Prostate gland (tissue), 2 donors: ENCODE results near the gene WDR62. TPM values are rescaled to one million over a fixed set of nuclear protein-coding genes. Genes with fewer than 3 reads are reported as not detected.
A peak's percentile ranks its signal among the peaks of the same experiment; 100 is the strongest.

Experiments
- DNase-seq: peaks from one replicate; pipeline ENCODE4 v3.0.0-alpha.2; 2019; ENCODE audit warnings: low spot score
- H3K27ac ChIP-seq, 2 donors: fragments of 200-600 bp; sonication (generic); 2 replicates each; pipeline ENCODE4 v1.5.1; 2017 to 2019
- H3K27me3 ChIP-seq: fragments of 200-600 bp; sonication (generic); replicated peaks from 2 replicates; pipeline ENCODE4 v1.5.1; 2019; ENCODE audit not compliant: insufficient read depth
- H3K36me3 ChIP-seq, 2 donors: fragments of 200-600 bp; sonication (generic); 1 replicate in 1 of 2; 2 replicates in 1 of 2; pipeline versions ENCODE4 v1.5.1 to v1.8.1; 2017 to 2019
- H3K4me1 ChIP-seq: fragments of 200-600 bp; sonication (generic); replicated peaks from 2 replicates; pipeline ENCODE4 v1.5.1; 2019
- H3K4me3 ChIP-seq, 2 donors: fragments of 200-600 bp; sonication (generic); 2 replicates each; pipeline ENCODE4 v1.5.1; 2017 to 2019
- H3K9me3 ChIP-seq: fragments of 200-600 bp; sonication (generic); 2 replicates; pipeline ENCODE4 v1.5.1; 2017
- CTCF ChIP-seq, 4 experiments: fragments of 200-600 bp in 2 of 4; fragments of 450-650 bp in 2 of 4; sonication (generic) in 2 of 4; IDR thresholded peaks; 1 replicate in 3 of 4; 2 replicates in 1 of 4; pipeline ENCODE4 v1.5.1; 2016 to 2019; ENCODE audit warnings: antibody characterized with exemption in 4 of 4, mild to moderate bottlenecking in 2 of 4, moderate library complexity in 2 of 4
- POLR2A ChIP-seq: fragments of 450-650 bp; IDR thresholded peaks from one replicate; pipeline ENCODE4 v1.6.1; 2016; ENCODE audit warnings: antibody characterized with exemption, mild to moderate bottlenecking
- POLR2AphosphoS5 ChIP-seq: sonication (generic); formaldehyde crosslinking; IDR thresholded peaks from one replicate; pipeline ENCODE4 v1.6.1; 2017; ENCODE audit warnings: antibody characterized with exemption
- WGBS: methylation state at CpG from one replicate; pipeline ENCODE4 v1.1.5; 2018; 5-methylcytosine and 5-hydroxymethylcytosine counted together
- intact Hi-C: fragments of 100-400 bp; cut with DNase I; formaldehyde crosslinking; loops from one replicate; pipeline ENCODE4 v1.14.2; 2022
- total RNA-seq, 2 donors: library from RNA; depleted of rRNA; stranded (reverse); fragments of >200 nt; gene quantifications; one replicate each; pipeline ENCODE4 v1.1.0, GENCODE V29; 2016

The WDR62 gene
- total RNA-seq, 2 donors from 2014 or later, result 0.64 to 28.6 TPM

GRCh38 chr19:36047835-36048234, 6.9 kb upstream of the WDR62 start:
- Histone ChIP-seq H3K4me3 (no peak overlapping the region), H3K9me3 (no peaks in the 10 kb centered on the region), H3K27ac (no peak overlapping the region), H3K36me3 (no peaks in the 10 kb centered on the region), H3K4me1 (no peaks in the 10 kb centered on the region), H3K27me3 (no peaks in the 10 kb centered on the region)
- intact Hi-C loops, result no loop called here
- TF ChIP-seq POLR2A (no peak), POLR2AphosphoS5 (no peak), CTCF (IDR thresholded peaks at IDR 0.05) (no peak)
- no peak for DNase-seq

GRCh38 chr19:36049080-36049698, 5.5 kb upstream of the WDR62 start:
- Histone ChIP-seq H3K27me3 (no peaks in the 10 kb centered on the region), H3K27ac (no peak overlapping the region), H3K9me3 (no peaks in the 10 kb centered on the region), H3K4me3 (no peak overlapping the region), H3K4me1 (no peaks in the 10 kb centered on the region), H3K36me3 (no peaks in the 10 kb centered on the region)
- intact Hi-C loops, result no loop called here
- no peak for TF ChIP-seq POLR2A
- no peak for TF ChIP-seq CTCF (IDR thresholded peaks at IDR 0.05)
- TF ChIP-seq POLR2AphosphoS5, result no peak
- DNase-seq, result no peak
- WGBS, result 95% methylated on average over 4 of the region's 4 CpGs

DNA sequence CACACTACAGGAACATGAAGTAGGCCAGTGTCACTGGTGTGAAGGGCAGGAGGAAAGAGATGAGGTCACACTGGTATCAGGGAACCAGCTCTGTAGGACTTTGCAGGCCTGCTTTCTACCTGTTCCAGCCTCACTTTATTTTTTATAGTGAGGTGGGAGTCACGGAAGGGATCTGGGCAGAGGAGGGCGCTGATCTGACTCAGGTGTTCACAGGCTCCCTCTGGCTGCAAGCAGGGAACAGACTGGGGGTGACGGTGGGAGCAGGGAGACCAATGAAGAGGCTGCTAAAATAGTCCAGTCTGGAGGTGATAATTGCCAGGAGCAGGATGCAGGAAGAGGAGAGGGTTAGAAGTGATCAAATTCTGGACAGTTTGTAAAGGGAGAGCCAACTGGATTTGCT, 3.5 kb upstream of the WDR62 start:
- Histone ChIP-seq H3K27ac (no peak overlapping the region), H3K27me3 (no peaks in the 10 kb centered on the region)
- TF ChIP-seq CTCF (IDR thresholded peaks at IDR 0.05), result peak in 2 of 4 experiments; percentile 5 to 19
- TF ChIP-seq POLR2A, result no peak

DNA sequence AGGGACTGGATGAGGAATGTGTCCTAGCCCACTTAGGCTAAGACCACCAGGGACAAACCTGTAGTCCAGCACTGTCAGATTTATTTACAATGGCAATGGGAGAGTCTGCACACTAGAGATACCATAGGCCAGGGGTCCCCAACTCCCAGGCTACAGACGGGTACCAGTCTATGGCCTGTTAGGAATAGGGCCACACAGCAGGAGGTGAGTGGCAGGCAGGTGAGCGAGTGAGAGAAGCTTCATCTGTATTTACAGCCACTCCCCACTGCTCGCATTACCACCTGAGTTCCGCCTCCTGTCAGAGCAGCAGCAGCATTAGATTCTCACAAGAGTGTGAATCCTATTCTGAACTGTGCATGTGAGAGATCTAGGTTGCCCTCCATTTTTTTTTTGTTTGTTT, 3.1 kb upstream of the WDR62 start:
- H3K9me3 ChIP-seq, result no peaks in the 10 kb centered on the region
- no peaks in the 10 kb centered on the region for H3K36me3 ChIP-seq
- intact Hi-C loops, result loop anchor here (2.0 to 10.0 kb wide), 3 partner anchors 23 to 297 kb away; partner anchors contain the start of genes ALKBH6, HSPB6 and PROSER3
- H3K27me3 ChIP-seq, result no peaks in the 10 kb centered on the region
- WGBS, result 90% methylated on average over 4 of the region's 4 CpGs
- H3K27ac ChIP-seq, result no peak overlapping the region
- DNase-seq, result no peak
- no peaks in the 10 kb centered on the region for H3K4me1 ChIP-seq
- TF ChIP-seq POLR2AphosphoS5 (no peak), POLR2A (no peak), CTCF (IDR thresholded peaks at IDR 0.05) (no peak)
- no peak overlapping the region for H3K4me3 ChIP-seq

More for the DNA sequence above, 3.5 kb upstream of the WDR62 start:
- no peak overlapping the region for H3K4me3 ChIP-seq
- WGBS, result 54% methylated on average over 3 of the region's 3 CpGs
- H3K9me3 ChIP-seq, result no peaks in the 10 kb centered on the region
- intact Hi-C loops, result loop anchor here (5.0 to 10.0 kb wide), 2 partner anchors 39 to 296 kb away; partner anchors contain the start of genes ALKBH6, HSPB6 and PROSER3
- H3K36me3 ChIP-seq, result no peaks in the 10 kb centered on the region
- DNase-seq, result no peak
- no peaks in the 10 kb centered on the region for H3K4me1 ChIP-seq

GRCh38 chr19:36054119-36054732, 471 bp upstream of the WDR62 start, which contains the start of gene THAP8:
Gene THAP8, minus strand, starts transcription at chr19:36054285. Its CDS starts 68 bp downstream, at chr19:36054217.
- H3K4me1 ChIP-seq, result no peaks in the 10 kb centered on the region
- intact Hi-C loops, result loop anchor here (1.0 to 10.0 kb wide), 3 partner anchors 42 to 299 kb away; partner anchors contain the start of genes ALKBH6, HSPB6, POLR2I and PROSER3
- peak; percentile 99 for DNase-seq
- H3K27ac ChIP-seq, result peak within 1 kb of the TSS; percentile 92 to 97
- no peaks in the 10 kb centered on the region for H3K9me3 ChIP-seq
- no peaks in the 10 kb centered on the region for H3K36me3 ChIP-seq
- WGBS, result under 1% methylated on average over 39 of the region's 56 CpGs
- no peaks in the 10 kb centered on the region for H3K27me3 ChIP-seq
- peak within 1 kb of the TSS; percentile 52 to 59 for H3K4me3 ChIP-seq
- TF ChIP-seq POLR2A (peak; percentile 73), POLR2AphosphoS5 (peak; percentile 100), CTCF (IDR thresholded peaks at IDR 0.05) (peak in 3 of 4 experiments; percentile 49 to 84 (median 61))
